Measurements from ENCODE around the gene CDS1. TPM values are rescaled to one million over a fixed set of nuclear protein-coding genes. Genes with fewer than 3 reads are reported as not detected.

The CDS1 gene
- total RNA-seq, 1 donor from 2014 or later: 0.16 TPM

GRCh38 chr4:84622959-84623358 lies 40.0 kb downstream of the CDS1 start:
- intact Hi-C loops (cut with micrococcal nuclease): no loop called here
- H3K27me3 Mint-ChIP-seq: no peaks in the 10 kb centered on the region
- no peak overlapping the region for H3K4me3 Mint-ChIP-seq
- H3K36me3 Mint-ChIP-seq (ENCODE audit: low read depth): no peaks in the 10 kb centered on the region
- peaks cover 8% of the 10 kb centered on the region for H3K4me1 Mint-ChIP-seq
- ChIA-PET CTCF (no interaction called here), POLR2A (no interaction called here)
- no peaks in the 10 kb centered on the region for H3K9me3 Mint-ChIP-seq
- TF ChIP-seq, protein P1, sequence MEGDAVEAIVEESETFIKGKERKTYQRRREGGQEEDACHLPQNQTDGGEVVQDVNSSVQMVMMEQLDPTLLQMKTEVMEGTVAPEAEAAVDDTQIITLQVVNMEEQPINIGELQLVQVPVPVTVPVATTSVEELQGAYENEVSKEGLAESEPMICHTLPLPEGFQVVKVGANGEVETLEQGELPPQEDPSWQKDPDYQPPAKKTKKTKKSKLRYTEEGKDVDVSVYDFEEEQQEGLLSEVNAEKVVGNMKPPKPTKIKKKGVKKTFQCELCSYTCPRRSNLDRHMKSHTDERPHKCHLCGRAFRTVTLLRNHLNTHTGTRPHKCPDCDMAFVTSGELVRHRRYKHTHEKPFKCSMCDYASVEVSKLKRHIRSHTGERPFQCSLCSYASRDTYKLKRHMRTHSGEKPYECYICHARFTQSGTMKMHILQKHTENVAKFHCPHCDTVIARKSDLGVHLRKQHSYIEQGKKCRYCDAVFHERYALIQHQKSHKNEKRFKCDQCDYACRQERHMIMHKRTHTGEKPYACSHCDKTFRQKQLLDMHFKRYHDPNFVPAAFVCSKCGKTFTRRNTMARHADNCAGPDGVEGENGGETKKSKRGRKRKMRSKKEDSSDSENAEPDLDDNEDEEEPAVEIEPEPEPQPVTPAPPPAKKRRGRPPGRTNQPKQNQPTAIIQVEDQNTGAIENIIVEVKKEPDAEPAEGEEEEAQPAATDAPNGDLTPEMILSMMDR (IDR thresholded peaks at IDR 0.05): no peak
- no peak for DNase-seq
- no peak for ATAC-seq (ENCODE audit: low read depth)
- no peak overlapping the region for H3K27ac Mint-ChIP-seq

GRCh38 chr4:84623661-84624060 lies 40.7 kb downstream of the CDS1 start:
- H3K36me3 Mint-ChIP-seq (ENCODE audit: low read depth): no peaks in the 10 kb centered on the region
- no peak overlapping the region for H3K4me3 Mint-ChIP-seq
- intact Hi-C loops (cut with micrococcal nuclease): no loop called here
- H3K27ac Mint-ChIP-seq: no peak overlapping the region
- no peak for ATAC-seq (ENCODE audit: low read depth)
- TF ChIP-seq, protein P1 (IDR thresholded peaks at IDR 0.05): no peak
- ChIA-PET POLR2A (no interaction called here), CTCF (no interaction called here)
- no peaks in the 10 kb centered on the region for H3K9me3 Mint-ChIP-seq
- peaks cover 8% of the 10 kb centered on the region for H3K4me1 Mint-ChIP-seq
- no peaks in the 10 kb centered on the region for H3K27me3 Mint-ChIP-seq
- no peak for DNase-seq

DNA sequence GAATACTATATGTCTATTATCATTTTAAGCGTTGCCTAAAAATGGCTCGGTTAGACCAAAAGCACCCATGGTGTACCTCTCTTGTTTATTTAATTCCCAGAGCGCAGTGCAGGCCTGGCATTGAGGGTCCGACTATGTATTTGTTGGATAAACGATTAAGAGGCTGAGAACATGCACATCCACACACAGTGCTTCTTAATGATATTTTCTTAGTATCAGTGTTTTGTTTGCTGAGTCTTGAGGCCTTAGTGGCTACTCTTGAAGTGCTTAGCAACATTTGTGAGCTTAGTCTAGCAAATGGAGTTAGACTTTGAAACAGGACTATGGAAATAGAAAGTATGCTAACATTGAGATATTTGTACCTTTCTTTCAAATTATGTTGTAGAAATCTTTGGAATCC lies 43.7 kb downstream of the CDS1 start:
- POLR2A ChIA-PET: no interaction called here
- H3K27ac Mint-ChIP-seq: no peak overlapping the region
- ATAC-seq (ENCODE audit: low read depth) (no peak), DNase-seq (no peak)
- CTCF ChIA-PET: no interaction called here
- no peaks in the 10 kb centered on the region for H3K36me3 Mint-ChIP-seq (ENCODE audit: low read depth)
- H3K9me3 Mint-ChIP-seq: no peaks in the 10 kb centered on the region
- intact Hi-C loops (cut with micrococcal nuclease): no loop called here
- H3K4me1 Mint-ChIP-seq: peaks cover 8% of the 10 kb centered on the region
- H3K27me3 Mint-ChIP-seq: no peaks in the 10 kb centered on the region
- H3K4me3 Mint-ChIP-seq: no peak overlapping the region
- TF ChIP-seq, protein P1 (IDR thresholded peaks at IDR 0.05): no peak

- H3K36me3 Mint-ChIP-seq (ENCODE audit: low read depth): no peaks in the 10 kb centered on the region
- DNase-seq (no peak), ATAC-seq (ENCODE audit: low read depth) (no peak)
- H3K4me3 Mint-ChIP-seq: no peak overlapping the region
- no peak overlapping the region for H3K27ac Mint-ChIP-seq
- H3K27me3 Mint-ChIP-seq: no peaks in the 10 kb centered on the region
- POLR2A ChIA-PET: no interaction called here
- H3K4me1 Mint-ChIP-seq: no peaks in the 10 kb centered on the region
- no peaks in the 10 kb centered on the region for H3K9me3 Mint-ChIP-seq
- intact Hi-C loops (cut with micrococcal nuclease): no loop called here
- TF ChIP-seq, protein P1 (IDR thresholded peaks at IDR 0.05): no peak
- CTCF ChIA-PET: no interaction called here
Measured at GRCh38 chr4:84631573-84631972, 48.6 kb downstream of the CDS1 start.

DNA sequence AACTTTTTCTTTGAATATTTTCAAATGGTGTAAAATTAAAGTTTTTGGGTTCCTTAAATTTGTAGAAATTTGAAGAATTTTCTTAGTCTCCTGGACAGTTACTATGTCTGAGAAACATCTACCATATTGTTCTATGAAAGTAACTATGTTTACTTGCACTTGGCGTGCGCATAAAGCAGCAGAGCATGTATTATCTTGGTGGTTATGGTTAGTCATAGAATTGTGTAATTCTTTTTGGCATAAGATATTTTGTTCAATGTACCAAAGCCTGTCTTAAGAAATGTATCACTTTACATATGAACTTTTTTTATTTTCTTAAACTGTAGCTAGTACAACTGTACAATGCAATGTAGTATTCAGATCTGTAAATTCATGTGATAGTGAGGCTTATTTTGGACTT lies 49.2 kb downstream of the CDS1 start:
- ATAC-seq (ENCODE audit: low read depth): no peak
- Mint-ChIP-seq H3K27ac (no peak overlapping the region), H3K4me1 (no peaks in the 10 kb centered on the region), H3K36me3 (ENCODE audit: low read depth) (no peaks in the 10 kb centered on the region), H3K9me3 (no peaks in the 10 kb centered on the region), H3K4me3 (no peak overlapping the region), H3K27me3 (no peaks in the 10 kb centered on the region)
- ChIA-PET CTCF (no interaction called here), POLR2A (no interaction called here)
- intact Hi-C loops (cut with micrococcal nuclease): no loop called here
- no peak for DNase-seq
- TF ChIP-seq, protein P1 (IDR thresholded peaks at IDR 0.05): no peak

All from activated B cell treated with CpG ODN at 0.5 μM for 24 hours (primary cell).